Epithelial cell of prostate (primary cell): ENCODE data around the gene SCGB3A1.

Source experiments
- DNase-seq: peaks from one replicate; pipeline ENCODE4 v3.0.0-alpha.2; 2011; ENCODE audit warnings: low read depth, low spot score
- H3K27ac ChIP-seq: fragments of 450-650 bp; 2 replicates; pipeline ENCODE4 v1.5.1; 2017; ENCODE audit warnings: mild to moderate bottlenecking

SCGB3A1 gene

GRCh38 chr5:180593446-180594206 is 2.3 kb upstream of the SCGB3A1 start:
- no peak overlapping the region for H3K27ac ChIP-seq
- DNase-seq: no peak

- no peak overlapping the region for H3K27ac ChIP-seq
- no peak for DNase-seq
Observed at GRCh38 chr5:180592176-180592575, 877 bp upstream of the SCGB3A1 start.

GRCh38 chr5:180590543-180591310 is 572 bp downstream of the SCGB3A1 start:
- no peak overlapping the region for H3K27ac ChIP-seq
- DNase-seq: no peak

- DNase-seq: no peak
- no peak overlapping the region for H3K27ac ChIP-seq
Observed at GRCh38 chr5:180589771-180590542, 1.3 kb downstream of the SCGB3A1 start.

- no peak for DNase-seq
- H3K27ac ChIP-seq: no peak overlapping the region
Observed at GRCh38 chr5:180586870-180587269, 4.4 kb downstream of the SCGB3A1 start.

GRCh38 chr5:180586204-180586603 is 5.1 kb downstream of the SCGB3A1 start:
- H3K27ac ChIP-seq: no peak overlapping the region
- DNase-seq: no peak

- H3K27ac ChIP-seq: no peak overlapping the region
- DNase-seq: no peak
Observed at GRCh38 chr5:180583738-180584137, 7.6 kb downstream of the SCGB3A1 start.

- H3K27ac ChIP-seq: no peak overlapping the region
- no peak for DNase-seq
Observed at GRCh38 chr5:180580681-180581080, 10.6 kb downstream of the SCGB3A1 start.

- DNase-seq: no peak
- H3K27ac ChIP-seq: no peak overlapping the region
Observed at GRCh38 chr5:180575571-180575970, 15.7 kb downstream of the SCGB3A1 start.

- no peak for DNase-seq
- no peak overlapping the region for H3K27ac ChIP-seq
Observed at GRCh38 chr5:180568914-180569313, 22.4 kb downstream of the SCGB3A1 start.

GRCh38 chr5:180563994-180564393 is 27.3 kb downstream of the SCGB3A1 start:
- no peak for DNase-seq
- H3K27ac ChIP-seq: no peak overlapping the region

GRCh38 chr5:180558232-180558631 is 33.1 kb downstream of the SCGB3A1 start:
- no peak overlapping the region for H3K27ac ChIP-seq
- DNase-seq: no peak

GRCh38 chr5:180557217-180557809 is 34.0 kb downstream of the SCGB3A1 start:
- no peak for DNase-seq
- H3K27ac ChIP-seq: no peak overlapping the region

GRCh38 chr5:180555168-180555921 is 36.0 kb downstream of the SCGB3A1 start:
- DNase-seq: no peak
- no peak overlapping the region for H3K27ac ChIP-seq

GRCh38 chr5:180553530-180553929 is 37.8 kb downstream of the SCGB3A1 start:
- no peak overlapping the region for H3K27ac ChIP-seq
- DNase-seq: no peak

GRCh38 chr5:180548563-180548962 is 42.7 kb downstream of the SCGB3A1 start:
- no peak for DNase-seq
- no peak overlapping the region for H3K27ac ChIP-seq

GRCh38 chr5:180545248-180545647 is 46.1 kb downstream of the SCGB3A1 start:
- DNase-seq: no peak
- H3K27ac ChIP-seq: no peak overlapping the region

- no peak overlapping the region for H3K27ac ChIP-seq
- DNase-seq: no peak
Observed at GRCh38 chr5:180541710-180542109, 49.6 kb downstream of the SCGB3A1 start.
